GM19468 (cell line): ENCODE results near the gene RAPGEF6.
"Not testable (repeated sequence)": the region's sequence is repeated elsewhere in the genome, so short reads cannot be mapped to it uniquely, and the experiment has no call there.

Experiments
- ATAC-seq: cut with Tn5 transposase; IDR thresholded peaks from one replicate; pipeline ENCODE4 v1.9.1; 2021; ENCODE audit warnings: mild to moderate bottlenecking, moderate library complexity, moderate number of reproducible peaks; ENCODE audit not compliant: unreplicated experiment; ENCODE audit errors: extremely low read depth

Gene RAPGEF6, protein sequence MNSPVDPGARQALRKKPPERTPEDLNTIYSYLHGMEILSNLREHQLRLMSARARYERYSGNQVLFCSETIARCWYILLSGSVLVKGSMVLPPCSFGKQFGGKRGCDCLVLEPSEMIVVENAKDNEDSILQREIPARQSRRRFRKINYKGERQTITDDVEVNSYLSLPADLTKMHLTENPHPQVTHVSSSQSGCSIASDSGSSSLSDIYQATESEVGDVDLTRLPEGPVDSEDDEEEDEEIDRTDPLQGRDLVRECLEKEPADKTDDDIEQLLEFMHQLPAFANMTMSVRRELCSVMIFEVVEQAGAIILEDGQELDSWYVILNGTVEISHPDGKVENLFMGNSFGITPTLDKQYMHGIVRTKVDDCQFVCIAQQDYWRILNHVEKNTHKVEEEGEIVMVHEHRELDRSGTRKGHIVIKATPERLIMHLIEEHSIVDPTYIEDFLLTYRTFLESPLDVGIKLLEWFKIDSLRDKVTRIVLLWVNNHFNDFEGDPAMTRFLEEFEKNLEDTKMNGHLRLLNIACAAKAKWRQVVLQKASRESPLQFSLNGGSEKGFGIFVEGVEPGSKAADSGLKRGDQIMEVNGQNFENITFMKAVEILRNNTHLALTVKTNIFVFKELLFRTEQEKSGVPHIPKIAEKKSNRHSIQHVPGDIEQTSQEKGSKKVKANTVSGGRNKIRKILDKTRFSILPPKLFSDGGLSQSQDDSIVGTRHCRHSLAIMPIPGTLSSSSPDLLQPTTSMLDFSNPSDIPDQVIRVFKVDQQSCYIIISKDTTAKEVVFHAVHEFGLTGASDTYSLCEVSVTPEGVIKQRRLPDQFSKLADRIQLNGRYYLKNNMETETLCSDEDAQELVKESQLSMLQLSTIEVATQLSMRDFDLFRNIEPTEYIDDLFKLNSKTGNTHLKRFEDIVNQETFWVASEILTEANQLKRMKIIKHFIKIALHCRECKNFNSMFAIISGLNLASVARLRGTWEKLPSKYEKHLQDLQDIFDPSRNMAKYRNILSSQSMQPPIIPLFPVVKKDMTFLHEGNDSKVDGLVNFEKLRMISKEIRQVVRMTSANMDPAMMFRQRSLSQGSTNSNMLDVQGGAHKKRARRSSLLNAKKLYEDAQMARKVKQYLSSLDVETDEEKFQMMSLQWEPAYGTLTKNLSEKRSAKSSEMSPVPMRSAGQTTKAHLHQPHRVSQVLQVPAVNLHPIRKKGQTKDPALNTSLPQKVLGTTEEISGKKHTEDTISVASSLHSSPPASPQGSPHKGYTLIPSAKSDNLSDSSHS (N-terminal part only)

DNA sequence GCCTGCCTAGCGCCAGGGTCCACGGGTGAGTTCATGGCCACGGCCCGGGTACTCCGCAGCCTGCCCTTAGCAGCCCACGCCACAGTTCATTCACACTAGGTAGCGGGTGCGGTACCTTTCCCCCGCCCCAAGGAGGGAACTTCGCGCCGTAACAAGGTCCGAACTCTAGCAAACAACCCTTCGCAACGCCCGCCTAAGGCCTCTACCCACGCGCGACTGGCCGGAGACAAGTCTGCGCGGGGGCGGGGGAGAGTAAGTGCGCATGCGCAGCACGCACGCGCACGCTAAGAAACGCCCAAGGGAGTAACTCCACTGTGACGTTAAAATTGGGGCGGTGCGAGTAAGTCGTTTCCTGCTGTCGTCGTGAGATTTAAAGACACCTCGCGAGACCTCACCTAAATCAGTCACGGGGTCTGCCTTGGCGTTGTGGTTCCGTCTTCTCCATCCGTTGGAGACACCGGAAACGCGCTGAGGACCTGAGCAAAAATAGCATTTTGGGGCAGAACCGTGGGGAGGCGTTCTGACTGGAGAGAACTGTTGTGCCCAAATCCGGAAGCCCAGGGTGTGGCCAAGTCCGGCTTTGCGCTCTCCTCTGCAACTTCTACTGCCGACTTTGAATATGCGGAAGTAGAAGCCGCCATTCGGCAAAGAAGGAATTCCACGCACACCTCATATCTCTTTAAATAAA is at the start of gene RAPGEF6:
Gene RAPGEF6, minus strand, starts transcription at position 234 of the 688 bp plus-strand sequence. Its CDS starts 199 bp downstream, at position 35.
- peak; percentile 81 for ATAC-seq

DNA sequence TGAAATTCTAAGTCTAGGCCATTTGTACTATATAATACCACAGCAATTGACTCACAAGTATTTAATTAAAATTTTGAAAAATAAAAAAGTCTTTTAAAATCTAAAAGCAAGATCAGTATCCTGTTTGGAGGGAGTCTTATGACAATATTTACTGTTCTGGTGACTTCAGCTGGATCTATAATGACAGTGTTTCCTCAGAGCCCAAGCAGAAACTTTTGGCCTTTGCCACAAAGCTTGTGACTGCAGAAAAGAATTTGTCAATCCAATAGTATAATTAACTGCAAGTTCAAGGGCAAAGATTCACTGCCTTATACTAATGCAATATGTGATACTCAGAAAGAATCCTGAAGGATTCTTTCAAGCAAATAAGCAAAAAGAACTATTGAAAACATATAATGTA is 49.6 kb upstream of the RAPGEF6 start:
- no peak for ATAC-seq

DNA sequence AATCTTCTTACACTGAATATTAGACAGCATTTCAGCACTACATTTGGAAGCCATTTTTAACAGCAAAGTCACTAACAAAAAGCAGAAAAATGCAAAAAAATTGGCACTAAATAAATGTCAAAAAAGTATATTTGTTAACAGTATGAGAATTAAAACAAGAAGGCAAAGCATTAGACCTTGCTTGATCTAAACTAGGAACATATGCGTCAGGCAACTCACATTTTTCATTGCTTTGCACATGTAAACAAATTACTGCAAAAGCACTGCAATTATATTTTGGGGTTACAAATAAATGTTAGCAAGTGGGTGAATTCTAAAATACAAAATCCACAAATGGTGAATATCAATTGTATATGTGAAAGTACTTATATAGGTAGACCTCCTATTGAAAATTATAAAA is 49.0 kb upstream of the RAPGEF6 start:
- no peak for ATAC-seq

DNA sequence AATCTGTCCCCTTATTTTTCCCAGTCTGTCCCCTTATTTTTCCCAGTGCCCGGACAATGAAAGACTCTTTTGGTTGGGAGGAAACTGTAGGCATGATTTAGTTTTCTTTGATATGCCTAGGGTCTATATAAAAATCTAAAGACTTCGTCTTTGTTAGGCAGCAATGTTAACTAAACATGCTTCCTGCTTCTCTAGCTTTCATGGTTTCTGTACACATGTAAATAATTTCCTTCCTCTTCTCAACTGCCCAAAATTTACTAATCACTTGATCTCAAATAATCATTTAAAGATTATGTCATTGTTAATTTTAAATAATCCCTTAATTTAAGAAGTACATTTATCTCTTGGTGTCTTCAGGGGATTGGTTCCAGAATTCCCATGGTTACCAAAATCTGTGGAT is 47.8 kb upstream of the RAPGEF6 start:
- ATAC-seq, result no peak

DNA sequence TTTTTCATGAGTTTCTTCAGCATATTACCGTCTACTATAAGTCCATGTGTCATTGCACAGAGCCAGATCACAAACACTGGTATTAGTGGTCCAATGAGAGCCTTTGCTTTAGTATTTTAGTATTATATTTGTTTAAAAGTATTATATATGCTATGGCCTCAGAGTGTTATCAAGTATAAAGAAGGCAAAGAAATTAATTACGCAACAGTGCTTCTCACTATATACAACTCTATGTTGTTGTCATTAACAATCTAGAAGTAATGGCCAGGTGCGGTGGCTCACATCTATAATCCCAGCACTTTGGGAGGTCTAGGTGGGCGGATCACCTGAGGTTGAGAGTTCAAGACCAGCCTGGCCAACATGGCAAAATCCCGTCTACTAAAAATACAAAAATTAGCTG is 47.1 kb upstream of the RAPGEF6 start:
- no peak for ATAC-seq

DNA sequence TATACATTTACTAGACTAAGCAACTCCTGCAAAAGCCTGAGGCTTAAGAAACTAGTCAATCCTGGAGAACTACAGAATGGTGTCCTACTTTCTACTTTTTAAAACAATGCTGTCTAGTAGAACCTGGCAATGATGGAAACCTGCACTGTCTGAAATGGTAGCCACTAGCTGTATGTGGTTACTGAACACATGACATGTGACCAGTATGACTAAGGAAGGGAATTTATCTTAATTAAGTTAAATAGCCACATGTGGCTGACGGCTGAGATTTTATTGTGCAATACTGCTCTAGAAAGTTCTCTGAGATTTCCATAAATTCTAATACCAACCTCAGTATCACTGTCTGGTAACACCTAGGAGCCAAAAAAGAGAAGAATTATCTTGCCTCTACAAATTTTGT is 44.9 kb upstream of the RAPGEF6 start:
- ATAC-seq, result no peak

DNA sequence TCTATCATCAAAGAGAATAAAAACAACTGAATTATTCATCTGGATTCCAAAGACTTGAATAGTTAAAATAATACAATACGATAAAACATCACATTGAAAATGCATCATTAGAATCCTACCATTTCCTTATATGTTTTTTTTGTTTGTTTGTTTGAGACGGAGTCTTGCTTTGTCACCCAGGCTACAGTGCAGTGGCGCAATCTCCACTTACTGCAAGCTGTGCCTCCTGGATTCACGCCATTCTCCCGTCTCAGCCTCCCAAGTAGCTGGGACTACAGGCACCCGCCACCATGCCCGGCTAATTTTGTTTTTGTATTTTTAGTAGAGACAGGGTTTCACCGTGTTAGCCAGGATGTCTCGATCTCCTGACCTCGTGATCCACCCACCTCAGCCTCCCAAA is 43.2 kb upstream of the RAPGEF6 start:
- not testable (repeated sequence) for ATAC-seq

DNA sequence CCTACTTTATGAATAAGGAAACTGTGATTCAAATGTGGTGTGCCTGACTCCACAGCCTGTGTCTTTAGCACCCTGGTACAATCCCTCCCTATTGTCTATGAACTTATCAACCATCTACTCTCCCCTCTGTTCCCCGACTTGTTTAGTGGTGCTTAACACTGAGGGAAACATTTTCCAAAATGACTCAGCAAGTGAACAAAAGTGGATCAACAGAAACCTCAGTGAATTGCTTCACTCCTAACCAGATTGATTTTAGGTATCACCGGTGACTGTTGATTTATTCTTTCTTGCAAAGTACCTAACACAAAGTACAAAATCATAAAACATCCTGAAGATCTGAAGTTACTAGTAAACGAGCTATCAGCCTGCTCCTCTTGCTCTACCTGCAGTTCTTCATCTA is 42.1 kb upstream of the RAPGEF6 start:
- ATAC-seq, result no peak

DNA sequence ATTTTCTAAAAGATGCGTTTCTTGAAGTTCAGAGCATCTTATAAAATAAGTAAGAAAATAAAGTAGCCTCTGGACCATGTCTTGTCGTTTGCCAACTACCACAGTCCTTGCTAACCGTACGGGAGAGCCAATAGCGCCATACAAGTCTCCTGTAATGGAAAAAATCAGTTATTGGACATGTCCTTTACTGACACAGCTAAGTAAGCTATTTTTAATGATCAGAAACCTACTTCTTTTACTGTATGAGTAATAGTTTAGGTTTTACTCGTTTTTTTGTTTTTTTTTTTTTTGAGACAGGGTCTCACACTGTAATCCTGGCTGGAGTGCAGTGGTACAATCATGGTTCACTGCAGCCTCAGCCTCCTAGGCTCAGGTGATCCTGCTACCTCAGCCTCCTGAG is 37.7 kb upstream of the RAPGEF6 start:
- ATAC-seq, result peak; percentile 1

DNA sequence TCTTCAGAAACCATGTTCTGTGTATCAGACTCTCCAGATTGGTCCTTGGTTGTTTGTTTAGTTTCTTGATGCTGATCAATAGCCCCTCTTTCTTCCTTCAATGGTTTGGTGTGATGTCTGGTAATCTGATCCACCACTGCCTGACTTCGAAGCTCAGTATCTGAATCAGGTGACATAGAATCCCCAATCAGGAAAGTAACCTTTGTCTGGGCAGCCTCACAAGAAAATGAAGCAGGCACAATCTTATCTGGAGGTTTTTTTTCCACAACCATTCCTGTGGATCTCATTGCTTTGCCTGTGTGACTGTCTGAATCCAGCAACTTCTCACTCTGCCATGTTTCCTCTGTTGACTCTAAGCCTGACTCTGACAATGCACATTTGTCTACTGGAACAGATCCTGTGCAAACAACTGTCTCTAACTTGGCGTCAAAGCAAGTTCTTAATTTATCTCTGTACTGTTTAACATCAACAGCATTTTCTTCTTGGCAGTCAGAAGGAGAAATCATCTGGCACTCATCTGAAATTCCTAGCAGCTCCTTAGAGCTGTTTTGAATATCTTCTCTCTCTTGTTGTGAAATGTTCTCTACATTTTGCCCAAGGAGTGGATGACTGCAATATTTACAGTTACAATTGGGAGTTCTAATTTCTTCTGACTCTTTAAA is 37.1 kb upstream of the RAPGEF6 start:
- ATAC-seq, result no peak

DNA sequence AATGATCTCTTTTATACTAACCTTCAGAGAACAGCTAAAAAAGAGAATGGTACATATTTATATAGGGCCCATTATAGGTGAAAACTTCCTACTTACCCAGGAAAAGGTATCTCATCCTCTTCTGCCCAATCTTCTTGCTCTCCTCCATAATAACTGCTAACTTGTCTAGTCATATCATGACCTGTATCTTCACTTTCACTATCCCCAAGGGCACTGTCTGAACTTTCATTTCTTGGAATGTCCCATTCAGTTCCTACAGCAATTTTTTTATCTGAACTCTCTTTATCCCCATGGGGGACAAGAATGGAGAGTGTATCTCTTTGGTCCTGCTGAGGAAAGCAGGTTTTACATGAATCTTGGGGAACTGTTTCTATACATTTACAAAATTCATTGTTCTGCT is 36.4 kb upstream of the RAPGEF6 start:
- no peak for ATAC-seq

DNA sequence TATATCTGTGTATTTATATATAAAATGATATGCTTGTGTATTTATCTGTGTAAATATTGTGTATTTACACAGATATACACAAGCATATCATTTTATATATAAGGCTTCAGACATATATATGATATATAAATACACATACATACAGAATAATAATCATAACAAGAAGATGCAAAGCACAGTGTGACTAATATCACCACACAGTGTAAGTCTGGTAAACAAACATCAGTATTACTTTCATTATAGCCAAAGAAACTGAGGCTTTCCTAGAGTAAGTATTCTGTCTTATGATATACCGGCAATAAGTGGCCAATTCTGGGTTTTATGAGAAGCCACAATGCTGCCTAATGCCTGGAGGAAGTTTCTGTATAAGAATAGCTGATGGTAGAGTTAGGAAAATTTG is 29.9 kb upstream of the RAPGEF6 start:
- no peak for ATAC-seq

DNA sequence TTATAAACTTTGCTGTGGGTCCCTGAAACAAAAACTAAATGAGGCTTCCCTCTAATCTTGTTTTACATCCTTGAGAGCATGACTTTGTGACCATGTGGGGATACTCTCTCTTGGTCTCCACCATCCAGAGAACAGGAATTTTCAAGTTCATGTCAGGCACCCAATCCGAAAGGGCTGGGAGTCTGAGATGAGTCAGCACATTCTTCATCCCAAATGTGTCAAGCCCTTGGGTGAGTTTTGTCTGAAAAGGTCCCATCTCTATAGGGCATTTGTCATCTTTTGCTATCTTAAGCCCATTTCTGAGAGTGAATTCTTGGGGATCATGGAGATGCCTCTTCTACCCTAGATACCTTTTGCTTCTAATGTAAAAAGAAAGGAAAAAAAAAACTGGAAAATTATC is 26.9 kb upstream of the RAPGEF6 start:
- no peak for ATAC-seq

DNA sequence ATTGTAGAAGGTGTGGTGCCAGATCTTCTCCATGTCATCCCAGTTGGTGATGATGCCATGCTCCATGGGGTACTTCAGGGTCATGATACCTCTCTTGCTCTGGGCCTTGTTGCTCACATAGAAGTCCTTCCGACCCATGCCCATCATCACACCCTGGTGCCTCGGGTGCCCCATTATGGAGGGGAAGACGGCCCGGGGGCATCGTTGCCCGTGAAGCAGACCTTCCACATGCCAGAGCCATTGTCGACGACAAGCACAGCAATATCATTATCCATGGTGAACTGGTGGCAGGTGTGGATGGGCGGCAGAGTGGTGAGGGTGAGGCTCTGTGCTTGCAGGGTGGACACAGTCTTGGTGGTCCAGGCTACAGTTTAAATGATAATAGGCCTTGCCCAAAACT is 24.8 kb upstream of the RAPGEF6 start:
- ATAC-seq, result no peak

DNA sequence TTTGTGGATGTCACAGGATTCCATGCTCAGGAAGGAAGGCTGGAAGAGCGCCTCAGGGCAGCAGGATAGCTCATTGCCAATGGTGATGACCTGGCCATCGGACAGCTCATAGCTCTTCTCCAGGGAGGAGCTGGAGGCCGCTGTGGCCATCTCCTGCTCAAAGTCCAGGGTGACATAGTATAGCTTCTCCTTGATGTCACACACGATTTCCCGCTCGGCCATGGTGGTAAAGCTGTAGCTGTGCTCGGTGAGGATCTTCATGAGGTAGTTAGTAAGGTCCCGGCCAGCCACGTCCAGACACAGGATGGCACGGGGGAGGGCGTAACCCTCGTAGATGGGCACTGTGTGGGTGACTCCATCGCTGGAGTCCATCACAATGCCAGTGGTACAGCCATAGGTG is 24.3 kb upstream of the RAPGEF6 start:
- no peak for ATAC-seq

DNA sequence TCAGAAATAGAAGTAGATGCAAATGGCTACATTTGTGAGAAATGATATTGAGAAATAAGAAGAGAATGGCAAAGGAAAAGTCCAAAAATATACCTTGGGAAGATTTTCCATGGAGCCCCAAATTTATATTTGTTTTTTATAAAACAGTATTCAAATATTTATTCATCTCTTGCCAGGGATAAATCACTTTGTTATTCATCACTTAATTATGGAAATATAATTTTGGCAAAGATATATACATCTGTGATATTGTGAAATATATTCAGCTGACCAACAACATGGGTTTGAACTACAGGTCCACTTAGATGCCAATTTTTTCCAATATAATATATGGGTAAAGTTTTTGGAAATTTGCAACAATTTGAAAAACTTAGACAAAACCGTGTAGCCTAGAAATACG is 19.7 kb upstream of the RAPGEF6 start:
- no peak for ATAC-seq

DNA sequence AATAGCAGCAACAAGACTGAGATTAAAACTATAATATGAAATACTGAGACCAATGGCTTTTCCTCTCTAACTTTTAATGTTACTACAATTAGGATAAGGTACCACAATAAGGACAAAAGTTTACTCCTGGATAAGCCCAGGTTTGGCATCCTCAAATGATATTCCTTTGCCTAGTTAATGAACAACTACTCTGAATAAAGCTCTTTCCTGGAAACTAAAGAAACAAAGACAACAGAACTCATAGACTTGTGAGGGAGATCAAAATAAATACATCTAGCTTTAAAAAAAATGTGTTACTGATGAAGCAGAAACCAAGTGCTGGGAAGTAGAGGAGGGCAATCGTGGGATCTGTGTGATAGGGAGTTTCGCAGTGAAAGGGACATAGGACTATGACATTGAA is 19.3 kb upstream of the RAPGEF6 start:
- ATAC-seq, result no peak

DNA sequence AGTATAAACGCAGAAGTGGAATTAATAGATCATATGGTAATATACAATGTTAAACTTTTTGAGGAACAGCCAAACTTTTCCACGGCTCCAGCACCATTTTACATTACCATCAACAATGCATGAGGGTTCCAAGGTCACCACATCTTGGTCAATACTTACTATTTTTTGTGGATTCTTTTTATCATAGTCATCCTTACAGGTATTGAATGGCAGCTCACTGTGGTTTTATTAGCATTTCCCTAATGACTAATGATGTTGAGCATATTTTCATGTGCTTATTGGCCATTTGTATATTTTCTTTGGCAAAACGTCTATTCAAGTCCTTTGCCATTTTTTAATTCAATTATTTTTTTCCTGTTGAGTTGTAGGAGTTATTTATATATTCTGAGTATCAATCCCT is 14.1 kb upstream of the RAPGEF6 start:
- no peak for ATAC-seq

DNA sequence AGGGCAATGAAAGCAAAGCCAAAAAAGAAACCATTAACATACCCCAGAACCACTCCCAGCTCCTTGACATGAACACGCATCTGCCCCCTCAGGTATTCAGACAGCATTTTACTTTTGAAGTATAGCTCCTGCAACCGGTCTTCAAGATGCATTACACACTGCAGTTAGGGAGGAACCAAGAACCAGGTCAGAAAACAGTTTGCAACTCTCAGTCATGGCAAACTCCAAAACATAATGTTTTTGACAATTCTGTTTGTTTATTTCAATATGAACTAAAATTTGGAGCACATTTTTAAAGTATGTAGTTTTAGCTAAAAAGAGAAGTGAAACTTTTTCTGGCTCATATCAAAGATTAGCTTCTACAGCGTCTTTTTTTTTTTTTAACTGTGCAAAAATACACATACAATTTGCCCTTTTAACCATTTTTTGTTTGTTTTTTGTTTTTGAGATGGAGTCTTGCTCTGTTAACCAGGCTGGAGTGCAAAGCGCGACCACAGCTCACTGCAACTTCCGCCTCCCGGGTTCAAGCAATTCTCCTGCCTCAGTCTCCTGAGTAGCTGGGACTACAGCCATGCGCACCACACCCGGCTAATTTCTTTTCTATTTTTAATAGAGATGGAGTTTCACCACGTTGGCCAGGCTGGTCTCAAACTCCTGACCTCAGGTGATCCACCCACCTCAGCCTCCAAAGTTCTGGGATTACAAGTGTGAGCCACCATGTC is 12.2 kb upstream of the RAPGEF6 start:
- ATAC-seq, result peak; percentile 64
